Measurements from ENCODE around the gene MS4A4E.

The MS4A4E gene

GRCh38 chr11:60263402-60263801 lies 20.5 kb upstream of the MS4A4E start:
- H3K27ac ChIP-seq (ENCODE audit: insufficient read depth, low read depth, low read length, poor library complexity, severe bottlenecking) = no peak overlapping the region
- H3K4me3 ChIP-seq (ENCODE audit: insufficient read depth, low read depth, low read length) = no peak overlapping the region
- H3K36me3 ChIP-seq (ENCODE audit: control insufficient read depth, insufficient read depth, low read length) = no peaks in the 10 kb centered on the region
- H3K27me3 ChIP-seq (ENCODE audit: control insufficient read depth, insufficient read depth, low read length, poor library complexity, severe bottlenecking) = no peaks in the 10 kb centered on the region
- WGBS, 2 experiments = 92 to 94% methylated on average over 4 of the region's 4 CpGs
- no peaks in the 10 kb centered on the region for H3K4me1 ChIP-seq (ENCODE audit: control insufficient read depth, insufficient read depth, low read length)
- H3K9me3 ChIP-seq (ENCODE audit: control insufficient read depth, low read length) = no peaks in the 10 kb centered on the region

- H3K27ac ChIP-seq (ENCODE audit: insufficient read depth, low read depth, low read length, poor library complexity, severe bottlenecking) = no peak overlapping the region
- no peaks in the 10 kb centered on the region for H3K36me3 ChIP-seq (ENCODE audit: control insufficient read depth, insufficient read depth, low read length)
- H3K4me3 ChIP-seq (ENCODE audit: insufficient read depth, low read depth, low read length) = no peak overlapping the region
- H3K4me1 ChIP-seq (ENCODE audit: control insufficient read depth, insufficient read depth, low read length) = no peaks in the 10 kb centered on the region
- WGBS, 2 experiments = 92 to 94% methylated on average over 4 of the region's 4 CpGs
- H3K9me3 ChIP-seq (ENCODE audit: control insufficient read depth, low read length) = no peaks in the 10 kb centered on the region
- no peaks in the 10 kb centered on the region for H3K27me3 ChIP-seq (ENCODE audit: control insufficient read depth, insufficient read depth, low read length, poor library complexity, severe bottlenecking)
These were observed 18.1 kb upstream of the MS4A4E start for GRCh38 chr11:60261014-60261413.

GRCh38 chr11:60257956-60258722 lies 15.2 kb upstream of the MS4A4E start:
- 100% methylated on average over 2 to 4 of the region's 4 CpGs for WGBS, 2 experiments
- no peaks in the 10 kb centered on the region for H3K36me3 ChIP-seq (ENCODE audit: control insufficient read depth, insufficient read depth, low read length)

GRCh38 chr11:60252213-60253108 lies 9.5 kb upstream of the MS4A4E start:
- H3K27ac ChIP-seq (ENCODE audit: insufficient read depth, low read depth, low read length, poor library complexity, severe bottlenecking) = no peak overlapping the region
- H3K4me3 ChIP-seq (ENCODE audit: insufficient read depth, low read depth, low read length) = no peak overlapping the region
- no peaks in the 10 kb centered on the region for H3K36me3 ChIP-seq (ENCODE audit: control insufficient read depth, insufficient read depth, low read length)
- peaks cover 4% of the 10 kb centered on the region for H3K9me3 ChIP-seq (ENCODE audit: control insufficient read depth, low read length)
- no peaks in the 10 kb centered on the region for H3K4me1 ChIP-seq (ENCODE audit: control insufficient read depth, insufficient read depth, low read length)
- 87 to 88% methylated on average over 2 of the region's 2 CpGs for WGBS, 2 experiments
- no peaks in the 10 kb centered on the region for H3K27me3 ChIP-seq (ENCODE audit: control insufficient read depth, insufficient read depth, low read length, poor library complexity, severe bottlenecking)

More at GRCh38 chr11:60257956-60258722, 15.2 kb upstream of the MS4A4E start:
- H3K27ac ChIP-seq (ENCODE audit: insufficient read depth, low read depth, low read length, poor library complexity, severe bottlenecking) = no peak overlapping the region
- H3K4me1 ChIP-seq (ENCODE audit: control insufficient read depth, insufficient read depth, low read length) = no peaks in the 10 kb centered on the region
- no peaks in the 10 kb centered on the region for H3K27me3 ChIP-seq (ENCODE audit: control insufficient read depth, insufficient read depth, low read length, poor library complexity, severe bottlenecking)
- peaks cover 4% of the 10 kb centered on the region for H3K9me3 ChIP-seq (ENCODE audit: control insufficient read depth, low read length)
- no peak overlapping the region for H3K4me3 ChIP-seq (ENCODE audit: insufficient read depth, low read depth, low read length)

GRCh38 chr11:60251485-60252212 lies 8.7 kb upstream of the MS4A4E start:
- no peak overlapping the region for H3K27ac ChIP-seq (ENCODE audit: insufficient read depth, low read depth, low read length, poor library complexity, severe bottlenecking)
- no peaks in the 10 kb centered on the region for H3K4me1 ChIP-seq (ENCODE audit: control insufficient read depth, insufficient read depth, low read length)
- no peaks in the 10 kb centered on the region for H3K27me3 ChIP-seq (ENCODE audit: control insufficient read depth, insufficient read depth, low read length, poor library complexity, severe bottlenecking)
- WGBS, 2 experiments = 51 to 66% methylated on average over 5 to 6 of the region's 6 CpGs
- no peak overlapping the region for H3K4me3 ChIP-seq (ENCODE audit: insufficient read depth, low read depth, low read length)
- H3K9me3 ChIP-seq (ENCODE audit: control insufficient read depth, low read length) = peaks cover 4% of the 10 kb centered on the region
- H3K36me3 ChIP-seq (ENCODE audit: control insufficient read depth, insufficient read depth, low read length) = no peaks in the 10 kb centered on the region

- Histone ChIP-seq H3K27ac (ENCODE audit: insufficient read depth, low read depth, low read length, poor library complexity, severe bottlenecking) (no peak overlapping the region), H3K4me3 (ENCODE audit: insufficient read depth, low read depth, low read length) (no peak overlapping the region), H3K27me3 (ENCODE audit: control insufficient read depth, insufficient read depth, low read length, poor library complexity, severe bottlenecking) (no peaks in the 10 kb centered on the region), H3K36me3 (ENCODE audit: control insufficient read depth, insufficient read depth, low read length) (no peaks in the 10 kb centered on the region), H3K9me3 (ENCODE audit: control insufficient read depth, low read length) (no peaks in the 10 kb centered on the region), H3K4me1 (ENCODE audit: control insufficient read depth, insufficient read depth, low read length) (no peaks in the 10 kb centered on the region)
- WGBS, 2 experiments = 94 to 98% methylated on average over 3 of the region's 3 CpGs
These were observed 1.2 kb downstream of the MS4A4E start for GRCh38 chr11:60241786-60242185.

GRCh38 chr11:60240662-60241061 lies 2.3 kb downstream of the MS4A4E start:
- Histone ChIP-seq H3K4me1 (ENCODE audit: control insufficient read depth, insufficient read depth, low read length) (no peaks in the 10 kb centered on the region), H3K27ac (ENCODE audit: insufficient read depth, low read depth, low read length, poor library complexity, severe bottlenecking) (no peak overlapping the region), H3K4me3 (ENCODE audit: insufficient read depth, low read depth, low read length) (no peak overlapping the region), H3K36me3 (ENCODE audit: control insufficient read depth, insufficient read depth, low read length) (no peaks in the 10 kb centered on the region), H3K27me3 (ENCODE audit: control insufficient read depth, insufficient read depth, low read length, poor library complexity, severe bottlenecking) (no peaks in the 10 kb centered on the region), H3K9me3 (ENCODE audit: control insufficient read depth, low read length) (no peaks in the 10 kb centered on the region)
- WGBS, 2 experiments = 94 to 97% methylated on average over 4 to 5 of the region's 5 CpGs

GRCh38 chr11:60235321-60235720 lies 7.6 kb downstream of the MS4A4E start:
- H3K4me1 ChIP-seq (ENCODE audit: control insufficient read depth, insufficient read depth, low read length) = no peaks in the 10 kb centered on the region
- H3K4me3 ChIP-seq (ENCODE audit: insufficient read depth, low read depth, low read length) = no peak overlapping the region
- H3K36me3 ChIP-seq (ENCODE audit: control insufficient read depth, insufficient read depth, low read length) = no peaks in the 10 kb centered on the region
- 95 to 98% methylated on average over 2 of the region's 3 CpGs for WGBS, 2 experiments
- no peaks in the 10 kb centered on the region for H3K9me3 ChIP-seq (ENCODE audit: control insufficient read depth, low read length)
- no peak overlapping the region for H3K27ac ChIP-seq (ENCODE audit: insufficient read depth, low read depth, low read length, poor library complexity, severe bottlenecking)
- no peaks in the 10 kb centered on the region for H3K27me3 ChIP-seq (ENCODE audit: control insufficient read depth, insufficient read depth, low read length, poor library complexity, severe bottlenecking)

- no peaks in the 10 kb centered on the region for H3K9me3 ChIP-seq (ENCODE audit: control insufficient read depth, low read length)
- no CpG with 5 or more reads among the region's 1 CpG for WGBS, 2 experiments
These were observed 12.3 kb downstream of the MS4A4E start for GRCh38 chr11:60230681-60231080.

GRCh38 chr11:60222141-60222540 lies 20.8 kb downstream of the MS4A4E start:
- Histone ChIP-seq H3K27ac (ENCODE audit: insufficient read depth, low read depth, low read length, poor library complexity, severe bottlenecking) (no peak overlapping the region), H3K27me3 (ENCODE audit: control insufficient read depth, insufficient read depth, low read length, poor library complexity, severe bottlenecking) (no peaks in the 10 kb centered on the region), H3K9me3 (ENCODE audit: control insufficient read depth, low read length) (no peaks in the 10 kb centered on the region), H3K4me3 (ENCODE audit: insufficient read depth, low read depth, low read length) (no peak overlapping the region), H3K4me1 (ENCODE audit: control insufficient read depth, insufficient read depth, low read length) (no peaks in the 10 kb centered on the region), H3K36me3 (ENCODE audit: control insufficient read depth, insufficient read depth, low read length) (no peaks in the 10 kb centered on the region)
- 94 to 96% methylated on average over 4 of the region's 4 CpGs for WGBS, 2 experiments

More at GRCh38 chr11:60230681-60231080, 12.3 kb downstream of the MS4A4E start:
- no peak overlapping the region for H3K4me3 ChIP-seq (ENCODE audit: insufficient read depth, low read depth, low read length)
- no peaks in the 10 kb centered on the region for H3K27me3 ChIP-seq (ENCODE audit: control insufficient read depth, insufficient read depth, low read length, poor library complexity, severe bottlenecking)
- H3K36me3 ChIP-seq (ENCODE audit: control insufficient read depth, insufficient read depth, low read length) = no peaks in the 10 kb centered on the region
- no peaks in the 10 kb centered on the region for H3K4me1 ChIP-seq (ENCODE audit: control insufficient read depth, insufficient read depth, low read length)
- no peak overlapping the region for H3K27ac ChIP-seq (ENCODE audit: insufficient read depth, low read depth, low read length, poor library complexity, severe bottlenecking)

Data from ectodermal cell (in vitro differentiated cells).